Measurements from ENCODE around the gene C15orf61.

The C15orf61 gene

DNA sequence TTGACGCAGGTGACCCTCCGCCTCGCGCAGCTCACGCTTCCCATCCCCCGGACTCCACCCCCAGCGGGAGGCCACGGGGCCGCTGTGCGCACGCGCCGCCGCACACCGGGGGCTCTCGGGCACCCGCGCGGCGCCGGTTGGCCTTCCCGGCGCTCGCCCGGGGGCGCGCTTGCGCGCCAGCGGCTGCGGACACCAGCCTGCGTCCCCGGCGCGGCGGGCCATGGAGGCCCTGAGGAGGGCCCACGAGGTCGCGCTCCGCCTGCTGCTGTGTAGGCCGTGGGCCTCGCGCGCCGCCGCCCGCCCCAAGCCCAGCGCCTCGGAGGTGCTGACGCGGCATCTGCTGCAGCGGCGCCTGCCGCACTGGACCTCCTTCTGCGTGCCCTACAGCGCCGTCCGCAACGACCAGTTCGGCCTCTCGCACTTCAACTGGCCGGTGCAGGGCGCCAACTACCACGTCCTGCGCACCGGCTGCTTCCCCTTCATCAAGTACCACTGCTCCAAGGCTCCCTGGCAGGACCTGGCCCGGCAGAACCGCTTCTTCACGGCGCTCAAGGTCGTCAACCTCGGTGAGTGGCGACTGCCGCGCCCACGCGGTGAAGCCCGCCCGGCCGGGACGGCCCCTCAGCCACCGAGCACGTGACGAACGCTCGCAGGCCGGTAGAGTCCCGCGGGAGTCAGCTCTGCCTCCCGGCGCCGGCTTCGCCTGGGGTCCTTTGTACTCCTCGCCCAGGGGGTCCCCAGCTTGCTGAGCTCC lies at the start of gene C15orf61:
TSS of gene C15orf61 (plus strand) at position 103 of the 754 bp plus-strand sequence. CDS start at position 221, 118 bp downstream.
- peak; percentile 76 for DNase-seq

- no peak for DNase-seq
Observed at GRCh38 chr15:67472957-67473356, 48.0 kb upstream of the C15orf61 start.

DNA sequence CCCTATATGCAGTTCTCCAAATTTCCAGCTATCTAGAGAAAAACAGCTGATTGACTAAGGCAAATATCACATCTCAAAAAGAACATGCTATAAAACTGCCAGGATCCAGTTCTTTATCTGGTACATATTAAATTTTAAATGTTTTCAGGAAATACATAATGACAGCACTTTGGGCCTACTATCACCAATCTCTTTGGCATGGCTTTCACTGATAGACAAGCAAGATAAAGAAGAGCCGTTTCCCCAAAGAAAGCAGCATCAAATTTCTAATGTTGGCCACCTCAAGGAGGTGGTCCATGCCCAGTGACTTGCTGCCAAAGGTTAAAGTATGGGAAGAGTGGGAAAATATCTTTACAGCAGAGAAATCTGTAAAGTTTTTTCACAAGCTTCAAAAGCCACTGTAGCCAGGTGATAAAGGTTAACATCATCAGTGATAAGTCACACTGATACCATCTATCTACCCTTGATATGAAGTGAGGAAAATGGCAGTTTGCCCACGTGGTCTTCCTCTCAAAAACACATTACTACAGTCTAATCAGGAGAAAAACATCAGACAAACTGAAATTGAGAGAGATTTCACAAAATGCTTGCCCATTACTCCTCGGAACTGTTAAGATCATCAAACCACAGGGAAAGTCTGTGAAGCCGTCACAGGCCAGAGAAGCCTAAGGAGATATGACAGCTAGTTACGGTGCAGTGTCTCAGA lies 46.4 kb upstream of the C15orf61 start:
- no peak for DNase-seq

DNA sequence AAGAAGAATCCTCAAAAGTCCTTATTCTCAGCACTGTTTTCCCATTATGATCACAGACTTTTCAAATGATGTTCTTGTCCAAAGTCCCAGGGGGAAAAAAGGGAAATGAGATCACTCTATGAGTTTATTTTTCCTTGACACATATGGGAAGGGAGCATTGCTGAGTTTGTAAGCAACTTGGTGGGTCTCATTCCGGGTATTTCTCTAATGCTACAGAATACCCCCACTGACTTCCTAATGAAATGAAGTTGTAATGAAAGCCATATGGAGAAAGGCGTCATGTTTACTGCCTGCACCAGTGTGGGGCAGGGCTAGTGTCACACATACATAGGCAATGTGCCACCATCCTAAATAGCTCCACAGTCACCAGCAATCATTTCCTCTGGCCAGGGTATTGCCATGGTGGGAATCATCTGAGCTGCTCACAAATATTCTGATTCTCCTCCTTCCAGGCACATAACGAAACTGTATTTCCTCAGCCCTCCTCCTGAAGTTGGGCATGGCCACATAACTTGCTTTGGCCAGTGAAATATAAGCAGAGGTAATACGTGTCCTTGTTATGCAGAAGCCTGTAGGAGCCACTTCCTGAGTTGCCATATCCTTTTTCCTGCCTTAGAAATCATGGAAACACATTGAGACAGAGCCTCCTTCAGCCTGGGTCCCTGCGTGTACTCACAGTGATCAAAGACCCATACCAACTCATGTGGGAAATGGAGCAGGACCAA lies 41.0 kb upstream of the C15orf61 start:
- no peak for DNase-seq

GRCh38 chr15:67480741-67481140 lies 40.2 kb upstream of the C15orf61 start:
- no peak for DNase-seq

- DNase-seq, result no peak
Observed at GRCh38 chr15:67481680-67482079, 39.3 kb upstream of the C15orf61 start.

DNA sequence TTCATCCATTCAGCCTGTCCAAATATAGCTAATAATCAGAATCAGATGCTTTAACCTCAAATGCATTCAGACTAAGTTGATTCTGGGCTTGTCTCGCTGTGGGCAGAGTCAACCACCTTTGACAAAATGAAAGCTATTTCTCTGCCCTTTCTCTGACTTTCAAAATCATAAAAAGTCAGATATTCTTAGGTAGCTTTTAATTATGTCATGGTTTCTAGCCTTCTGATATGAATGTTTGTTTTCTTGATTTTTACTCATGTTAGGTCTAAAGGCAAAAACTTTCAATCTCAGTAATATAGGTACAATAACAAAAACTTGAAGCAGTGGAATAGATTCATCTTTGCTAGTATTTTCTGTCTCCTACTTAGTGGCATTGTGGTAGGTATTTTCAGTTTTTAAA lies 25.3 kb upstream of the C15orf61 start:
- no peak for DNase-seq

- DNase-seq, result no peak
Observed at GRCh38 chr15:67501177-67501835, 19.6 kb upstream of the C15orf61 start.

DNA sequence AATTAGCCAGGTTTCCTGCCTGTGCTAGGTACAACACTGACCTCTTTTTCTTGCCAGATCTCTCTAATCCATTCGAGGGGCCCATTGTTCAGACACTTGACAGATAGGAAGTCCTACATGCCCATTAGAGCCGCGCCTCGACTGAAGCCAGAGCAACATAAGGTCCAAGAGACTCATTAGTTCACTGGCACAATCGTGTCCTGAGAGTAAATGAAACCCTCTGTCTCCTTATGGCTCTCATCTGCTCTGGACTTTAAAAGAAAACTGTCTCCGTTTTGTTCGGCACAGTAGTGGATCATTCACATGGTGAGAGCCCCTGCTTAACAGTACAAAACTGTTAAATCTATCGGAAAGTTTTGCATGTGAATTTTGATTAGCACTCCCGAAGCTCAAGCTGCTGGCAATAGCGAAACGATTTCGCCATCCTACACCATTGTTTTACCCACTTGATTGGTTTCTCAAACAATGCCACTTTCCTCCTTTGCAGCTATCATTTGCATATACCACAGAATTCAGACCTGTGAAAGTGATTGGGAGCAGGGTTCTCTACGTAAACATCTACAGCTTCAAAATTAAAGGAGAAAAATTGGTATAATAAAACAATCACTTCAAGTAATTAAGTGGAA lies 19.0 kb upstream of the C15orf61 start:
- DNase-seq, result no peak

DNA sequence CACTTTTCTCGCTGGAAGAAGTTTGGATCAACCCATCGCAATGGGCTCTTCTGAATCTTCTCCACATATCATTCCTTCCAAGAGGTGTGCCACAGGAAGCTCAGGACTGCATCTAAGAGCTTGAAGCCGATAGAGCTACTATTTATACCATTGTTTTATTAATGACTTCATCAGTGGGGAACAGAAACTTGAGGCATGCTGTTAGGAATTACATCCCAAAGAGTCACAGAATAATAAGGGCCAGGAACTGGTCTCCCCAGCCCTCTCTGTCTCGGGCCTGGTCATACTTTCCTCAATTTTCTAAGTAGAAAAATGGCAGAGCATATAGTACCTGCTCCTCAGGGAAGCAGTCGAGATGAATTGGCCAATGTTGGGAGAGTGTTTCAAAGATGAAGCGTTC lies 16.9 kb upstream of the C15orf61 start:
- no peak for DNase-seq

- no peak for DNase-seq
Observed at GRCh38 chr15:67504796-67505195, 16.1 kb upstream of the C15orf61 start.

DNA sequence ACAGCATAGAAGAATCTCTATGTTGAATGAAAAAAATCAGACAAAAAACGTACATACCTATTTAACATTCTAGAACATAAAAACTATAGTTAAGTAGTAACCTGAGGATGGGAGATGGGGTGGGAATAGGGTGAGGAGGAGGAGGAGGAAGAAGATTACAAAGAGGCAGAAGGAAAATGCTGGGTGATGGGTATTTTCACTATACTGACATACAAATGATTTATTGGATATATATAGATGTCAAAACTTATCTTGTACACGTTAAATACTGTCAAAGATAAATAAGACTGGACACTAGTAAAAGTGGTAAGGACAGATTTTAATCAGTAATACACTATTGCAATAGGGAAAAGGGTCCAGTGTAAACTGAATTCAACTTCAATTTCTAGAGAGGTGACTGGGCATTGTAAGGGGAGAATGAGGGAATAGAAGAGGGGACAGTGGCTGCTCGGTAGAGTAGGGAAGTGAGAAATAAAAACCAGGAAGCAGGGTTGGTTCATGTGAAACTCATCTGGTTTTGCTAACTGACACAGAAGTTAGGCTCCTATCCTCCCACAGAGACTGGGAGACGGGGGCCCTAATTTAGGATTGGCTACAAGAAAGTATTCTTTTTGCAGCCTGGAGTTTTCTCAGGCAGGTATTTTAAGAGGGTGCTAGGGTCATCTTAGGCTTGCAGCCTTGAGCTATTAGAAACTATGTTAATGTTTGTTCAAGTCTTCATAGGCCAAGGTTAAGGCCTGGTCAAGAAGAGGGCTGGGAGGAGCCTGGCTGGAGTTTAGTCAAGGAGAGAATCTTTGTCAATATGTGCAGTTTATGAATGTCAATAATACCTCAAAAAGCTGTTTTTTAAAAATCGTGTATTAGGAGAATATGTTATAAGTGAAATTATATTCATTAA lies 15.0 kb upstream of the C15orf61 start:
- no peak for DNase-seq

DNA sequence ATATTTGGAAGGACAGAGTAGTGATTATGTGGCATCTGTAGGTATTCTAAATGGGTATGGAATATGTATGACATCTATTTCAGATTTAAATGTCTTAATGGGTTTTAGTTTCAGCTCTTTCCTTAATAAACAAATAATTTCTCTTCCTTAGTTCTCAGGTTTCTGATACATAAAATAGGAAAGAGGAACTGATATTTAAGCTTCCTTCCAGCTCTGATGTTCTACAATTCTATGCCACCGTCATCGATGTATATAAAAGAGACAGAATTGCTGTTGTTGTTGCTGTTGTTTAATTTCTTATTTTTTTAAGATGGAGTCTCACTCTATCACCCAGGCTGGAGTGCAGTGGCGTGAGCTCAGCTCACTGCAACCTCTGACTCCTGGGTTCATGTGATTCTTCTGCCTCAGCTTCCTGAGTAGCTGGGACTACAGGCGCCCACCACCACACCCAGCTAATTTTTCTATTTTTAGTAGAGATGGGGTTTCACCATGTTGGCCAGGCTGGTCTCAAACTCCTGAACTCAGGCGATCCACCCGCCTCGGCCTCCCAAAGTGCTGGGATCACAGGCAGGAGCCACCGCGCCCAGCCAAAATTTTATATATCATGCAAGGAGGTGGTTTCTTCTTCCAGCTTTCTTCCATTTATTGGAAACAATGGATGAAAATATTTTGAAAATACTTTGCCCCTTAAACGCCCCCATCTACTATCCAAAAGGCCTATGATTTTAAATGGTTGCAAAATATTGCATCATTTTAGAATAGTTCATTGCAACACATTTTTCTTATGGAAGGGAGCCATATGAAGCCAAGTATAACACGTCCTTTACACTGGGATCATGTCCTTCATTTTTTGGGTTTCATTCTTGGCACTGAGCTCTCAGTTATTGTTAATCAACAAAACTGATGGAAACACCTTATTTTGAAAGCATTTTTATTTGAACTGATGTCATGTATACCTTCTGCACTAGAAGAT lies 13.9 kb upstream of the C15orf61 start:
- DNase-seq, result no peak

DNA sequence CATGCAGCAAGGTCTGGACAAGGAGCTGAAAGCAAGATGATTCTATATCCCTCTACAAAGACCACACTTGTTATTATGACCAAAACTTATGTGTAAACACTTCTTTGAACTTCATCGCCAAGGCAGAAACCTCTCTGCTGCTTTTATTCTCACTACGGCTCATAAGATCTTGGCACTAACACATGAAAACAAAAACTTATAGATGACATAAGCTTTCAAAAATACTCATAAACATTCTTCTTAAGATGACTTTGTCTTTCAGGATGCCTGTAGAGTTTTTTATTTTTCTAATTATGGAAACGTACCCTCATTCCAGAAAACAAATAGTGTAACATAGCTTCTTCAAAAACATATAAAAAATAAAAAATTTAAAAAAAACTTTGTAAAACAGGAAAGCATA lies 12.5 kb upstream of the C15orf61 start:
- no peak for DNase-seq

GRCh38 chr15:67509918-67510317 lies 11.0 kb upstream of the C15orf61 start:
- no peak for DNase-seq

- DNase-seq, result no peak
Observed at GRCh38 chr15:67510597-67511190, 10.2 kb upstream of the C15orf61 start.

GRCh38 chr15:67511606-67512005 lies 9.3 kb upstream of the C15orf61 start:
- DNase-seq, result no peak

- no peak for DNase-seq
Observed at GRCh38 chr15:67512140-67512539, 8.8 kb upstream of the C15orf61 start.

GRCh38 chr15:67512933-67513714 lies 7.8 kb upstream of the C15orf61 start:
- no peak for DNase-seq
